Vagina (tissue), 2 donors: ENCODE results near the gene RALA. TPM values are rescaled to one million over a fixed set of nuclear protein-coding genes. Genes with fewer than 3 reads are reported as not detected.
A peak's percentile ranks its signal among the peaks of the same experiment; 100 is the strongest.
"Not testable (repeated sequence)": the region's sequence is repeated elsewhere in the genome, so short reads cannot be mapped to it uniquely, and the experiment has no call there.

ENCODE experiments used
- DNase-seq, 2 donors: peaks; one replicate each; pipeline ENCODE4 v3.0.0-alpha.2; 2017; ENCODE audit errors: extremely low spot score in 2 of 2
- H3K27ac ChIP-seq: fragments of 200-600 bp; sonication (generic); one replicate; pipeline ENCODE4 v1.5.1; 2019
- H3K27me3 ChIP-seq: fragments of 200-600 bp; sonication (generic); one replicate; pipeline ENCODE4 v1.5.1; 2019
- H3K36me3 ChIP-seq, 2 donors: fragments of 200-600 bp; sonication (generic); one replicate each; pipeline ENCODE4 v1.5.1; 2017 to 2019
- H3K4me1 ChIP-seq: fragments of 200-600 bp; sonication (generic); one replicate; pipeline ENCODE4 v1.5.1; 2019
- H3K4me3 ChIP-seq, 2 donors: fragments of 200-600 bp; sonication (generic); 1 replicate in 1 of 2; 2 replicates in 1 of 2; pipeline ENCODE4 v1.5.1; 2016 to 2019
- H3K9me3 ChIP-seq: fragments of 200-600 bp; sonication (generic); one replicate; pipeline ENCODE4 v1.5.1; 2019
- CTCF ChIP-seq, 3 experiments: fragments of 450-650 bp in 2 of 3; fragments of 200-600 bp in 1 of 3; sonication (generic) in 1 of 3; IDR thresholded peaks; one replicate each; pipeline ENCODE4 v1.5.1; 2017 to 2019; ENCODE audit warnings: antibody characterized with exemption in 3 of 3, mild to moderate bottlenecking in 2 of 3, moderate library complexity in 2 of 3
- POLR2A ChIP-seq, 2 donors: fragments of 450-650 bp; IDR thresholded peaks; one replicate each; pipeline ENCODE4 v1.6.1; 2017; ENCODE audit warnings: antibody characterized with exemption in 2 of 2, mild to moderate bottlenecking in 2 of 2, moderate library complexity in 2 of 2
- POLR2AphosphoS5 ChIP-seq, 2 donors: sonication (generic); formaldehyde crosslinking; IDR thresholded peaks; one replicate each; pipeline ENCODE4 v1.9.0; 2017; ENCODE audit warnings: antibody characterized with exemption in 2 of 2, mild to moderate bottlenecking in 2 of 2, low read depth in 1 of 2; ENCODE audit not compliant: insufficient read depth in 1 of 2
- intact Hi-C: fragments of 100-400 bp; cut with DNase I; formaldehyde crosslinking; loops from one replicate; pipeline ENCODE4 v1.15.1; 2023
- total RNA-seq: library from RNA; depleted of rRNA; stranded (reverse); fragments of >200 nt; gene quantifications from one replicate; pipeline ENCODE4 v1.2.3, GENCODE V29; 2016

The RALA gene
- total RNA-seq, 1 donor from 2014 or later, result 20.1 TPM

GRCh38 chr7:39749177-39749576 lies 125.8 kb downstream of the RALA start:
- no peak for TF ChIP-seq CTCF (IDR thresholded peaks at IDR 0.05)
- TF ChIP-seq POLR2AphosphoS5 (IDR thresholded peaks at IDR 0.05; ENCODE audit: insufficient read depth in 1 of 2, low read depth in 1 of 2), result no peak
- no peak overlapping the region for H3K4me3 ChIP-seq
- no peak overlapping the region for H3K27ac ChIP-seq
- H3K27me3 ChIP-seq, result no peaks in the 10 kb centered on the region
- H3K9me3 ChIP-seq, result no peaks in the 10 kb centered on the region
- intact Hi-C loops, result loop anchor here (5.0 kb wide), 1 partner anchor 167 kb away; no protein-coding TSS in a partner anchor
- DNase-seq, result no peak
- no peaks in the 10 kb centered on the region for H3K36me3 ChIP-seq
- H3K4me1 ChIP-seq, result peaks cover 5% of the 10 kb centered on the region

GRCh38 chr7:39749717-39750116 lies 126.3 kb downstream of the RALA start:
- no peaks in the 10 kb centered on the region for H3K27me3 ChIP-seq
- intact Hi-C loops, result loop anchor here (5.0 kb wide), 1 partner anchor 167 kb away; no protein-coding TSS in a partner anchor
- H3K27ac ChIP-seq, result no peak overlapping the region

GRCh38 chr7:39750253-39751077 lies 127.1 kb downstream of the RALA start:
- Histone ChIP-seq H3K36me3 (no peaks in the 10 kb centered on the region), H3K27me3 (no peaks in the 10 kb centered on the region), H3K9me3 (no peaks in the 10 kb centered on the region), H3K4me1 (peaks cover 18% of the 10 kb centered on the region), H3K4me3 (no peak overlapping the region), H3K27ac (no peak overlapping the region)
- DNase-seq, result no peak
- intact Hi-C loops, result no loop called here
- TF ChIP-seq CTCF (IDR thresholded peaks at IDR 0.05), result no peak
- no peak for TF ChIP-seq POLR2AphosphoS5 (IDR thresholded peaks at IDR 0.05; ENCODE audit: insufficient read depth in 1 of 2, low read depth in 1 of 2)
- TF ChIP-seq POLR2A (IDR thresholded peaks at IDR 0.05), result no peak

More at GRCh38 chr7:39749717-39750116, 126.3 kb downstream of the RALA start:
- Histone ChIP-seq H3K9me3 (no peaks in the 10 kb centered on the region), H3K4me1 (peaks cover 11% of the 10 kb centered on the region), H3K36me3 (no peaks in the 10 kb centered on the region), H3K4me3 (no peak overlapping the region)
- TF ChIP-seq POLR2AphosphoS5 (IDR thresholded peaks at IDR 0.05; ENCODE audit: insufficient read depth in 1 of 2, low read depth in 1 of 2), result no peak
- TF ChIP-seq CTCF (IDR thresholded peaks at IDR 0.05), result no peak
- no peak for TF ChIP-seq POLR2A (IDR thresholded peaks at IDR 0.05)
- no peak for DNase-seq

GRCh38 chr7:39753237-39753636 lies 129.9 kb downstream of the RALA start:
- peaks cover 18% of the 10 kb centered on the region for H3K4me1 ChIP-seq

GRCh38 chr7:39753823-39754325 lies 130.5 kb downstream of the RALA start:
- H3K4me1 ChIP-seq, result peaks cover 18% of the 10 kb centered on the region
- H3K4me3 ChIP-seq, result peak overlapping the region in 1 of 2 donors; percentile 12
- no peak for TF ChIP-seq POLR2A (IDR thresholded peaks at IDR 0.05)
- TF ChIP-seq CTCF (IDR thresholded peaks at IDR 0.05), result no peak
- TF ChIP-seq POLR2AphosphoS5 (IDR thresholded peaks at IDR 0.05; ENCODE audit: insufficient read depth in 1 of 2, low read depth in 1 of 2), result no peak
- intact Hi-C loops, result no loop called here
- peak overlapping the region; percentile 51 for H3K27ac ChIP-seq
- no peaks in the 10 kb centered on the region for H3K36me3 ChIP-seq
- DNase-seq, result no peak
- H3K9me3 ChIP-seq, result no peaks in the 10 kb centered on the region
- no peaks in the 10 kb centered on the region for H3K27me3 ChIP-seq

More at GRCh38 chr7:39753237-39753636, 129.9 kb downstream of the RALA start:
- H3K27me3 ChIP-seq, intact Hi-C loops, DNase-seq, H3K36me3 ChIP-seq, H3K27ac ChIP-seq, H3K9me3 ChIP-seq, H3K4me3 ChIP-seq: not testable (repeated sequence)
